Measurements from ENCODE around the gene POM121. TPM values are rescaled to one million over a fixed set of nuclear protein-coding genes. Genes with fewer than 3 reads are reported as not detected.
"Not testable (repeated sequence)": the region's sequence is repeated elsewhere in the genome, so short reads cannot be mapped to it uniquely, and the experiment has no call there.

POM121 gene
- total and polyA plus RNA-seq, 2 experiments from 2014 or later: 24.5 to 39.8 TPM

DNA sequence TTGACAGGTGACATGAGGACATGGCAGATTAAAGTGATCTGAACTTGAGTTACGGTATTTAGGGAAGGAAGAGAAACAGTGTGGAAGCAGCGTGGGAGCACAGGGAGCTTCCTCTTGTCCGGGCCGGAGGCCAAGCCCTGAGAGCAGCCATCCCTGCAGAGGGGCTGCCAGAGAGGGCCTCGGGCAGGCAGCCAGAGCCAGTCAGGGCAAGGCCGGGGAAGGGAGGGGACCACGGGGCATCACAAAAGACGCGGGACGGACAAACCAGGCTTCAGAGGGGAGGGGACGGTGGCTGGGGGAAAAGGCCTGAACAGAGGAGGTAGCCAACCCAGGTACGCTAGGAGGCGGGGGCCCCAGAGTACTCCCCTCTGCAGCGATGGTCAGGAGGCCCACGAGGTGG is 20.0 kb downstream of the POM121 start:
- H3K36me3 Mint-ChIP-seq (ENCODE audit: low read depth): peaks cover 30% of the 10 kb centered on the region; the same call in 2 of the 3 replicates
- not testable (repeated sequence) for H3K4me2 ChIP-seq; DNase-seq (ENCODE audit: low spot score); H3K4me3 Mint-ChIP-seq; H3K27me3 Mint-ChIP-seq (ENCODE audit: insufficient read depth, low read depth, poor library complexity); H3K4me1 Mint-ChIP-seq; H3K4me1 ChIP-seq (ENCODE audit: insufficient read depth); H3K9me2 ChIP-seq (ENCODE audit: insufficient read depth); ATAC-seq; H3K4me3 ChIP-seq; H3K27ac Mint-ChIP-seq; H3K36me3 ChIP-seq (ENCODE audit: insufficient read depth); H3F3A ChIP-seq (replicated peaks; ENCODE audit: low read depth); H3K27me3 ChIP-seq (ENCODE audit: insufficient read depth); H3K27ac ChIP-seq (ENCODE audit: low read depth); H3K79me2 ChIP-seq (replicated peaks; ENCODE audit: insufficient read depth); H2AFZ ChIP-seq; H4K20me1 ChIP-seq (replicated peaks; ENCODE audit: insufficient read depth); H3K9me3 Mint-ChIP-seq

DNA sequence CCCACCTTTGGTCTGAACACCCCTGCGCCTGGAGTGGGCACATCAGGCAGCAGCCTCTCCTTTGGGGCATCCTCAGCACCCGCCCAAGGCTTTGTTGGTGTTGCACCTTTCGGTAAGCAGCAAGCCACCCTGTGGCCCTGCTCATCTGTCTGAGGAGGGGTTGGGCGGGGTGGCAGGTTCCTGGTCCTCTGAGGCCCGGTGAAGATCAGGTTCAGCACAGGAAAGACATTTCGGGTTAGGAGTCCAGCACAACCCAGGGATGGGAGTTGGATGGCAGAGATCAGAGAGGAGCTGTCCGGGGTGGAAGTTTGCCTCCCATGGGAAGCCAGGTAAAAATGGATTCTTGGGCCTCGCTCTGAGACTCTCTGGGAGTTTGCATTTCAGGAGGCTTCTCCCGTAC is 20.7 kb downstream of the POM121 start:
- not testable (repeated sequence) for H3K27ac Mint-ChIP-seq; H2AFZ ChIP-seq; H3K4me3 ChIP-seq; H3K79me2 ChIP-seq (replicated peaks; ENCODE audit: insufficient read depth); H3K4me1 ChIP-seq (ENCODE audit: insufficient read depth); H3K4me1 Mint-ChIP-seq; ATAC-seq; H3K4me2 ChIP-seq; H3F3A ChIP-seq (replicated peaks; ENCODE audit: low read depth); H3K9me2 ChIP-seq (ENCODE audit: insufficient read depth); H3K9me3 Mint-ChIP-seq; DNase-seq (ENCODE audit: low spot score); H4K20me1 ChIP-seq (replicated peaks; ENCODE audit: insufficient read depth); H3K27me3 Mint-ChIP-seq (ENCODE audit: insufficient read depth, low read depth, poor library complexity); H3K36me3 ChIP-seq (ENCODE audit: insufficient read depth); H3K4me3 Mint-ChIP-seq; H3K27me3 ChIP-seq (ENCODE audit: insufficient read depth)
- peaks cover 30% of the 10 kb centered on the region; the same call in 2 of the 3 replicates for H3K36me3 Mint-ChIP-seq (ENCODE audit: low read depth)
- H3K27ac ChIP-seq (ENCODE audit: low read depth): 0 out of 2 replicates have a peak overlapping the region, but pooled peaks have one; percentile 26

DNA sequence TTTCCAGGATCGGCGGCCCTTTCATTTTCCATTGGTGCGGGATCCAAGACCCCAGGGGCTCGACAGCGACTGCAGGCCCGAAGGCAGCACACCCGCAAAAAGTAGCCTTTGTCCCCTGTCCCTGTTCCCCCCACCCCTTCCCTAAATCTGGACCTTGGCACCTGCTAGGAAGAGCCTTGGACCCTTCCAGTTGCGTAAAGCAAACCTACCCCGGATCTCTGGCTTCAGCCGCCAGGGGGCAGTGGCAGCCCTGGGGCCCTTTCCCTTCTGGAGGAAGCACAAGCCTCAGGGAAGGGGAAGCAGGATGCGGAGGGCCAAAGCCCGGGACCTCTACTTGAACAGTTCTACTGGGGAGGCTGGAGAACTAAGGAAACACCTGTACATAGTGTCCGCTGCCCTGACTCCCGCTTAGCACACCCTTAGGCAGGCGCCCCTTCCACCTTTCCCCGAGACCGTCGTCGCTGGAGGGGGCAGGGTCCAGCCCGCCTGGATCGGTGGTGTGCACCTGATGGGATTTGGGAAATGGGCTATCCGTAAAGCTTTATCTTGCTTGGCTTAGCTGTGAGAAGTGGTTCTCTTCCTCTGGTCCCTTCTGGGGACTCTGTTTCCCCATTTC is 21.3 kb downstream of the POM121 start:
- not testable (repeated sequence) for H2AFZ ChIP-seq; H3K4me3 Mint-ChIP-seq; H3F3A ChIP-seq (replicated peaks; ENCODE audit: low read depth); H3K27me3 Mint-ChIP-seq (ENCODE audit: insufficient read depth, low read depth, poor library complexity); H3K4me1 Mint-ChIP-seq; H3K4me2 ChIP-seq; H3K27me3 ChIP-seq (ENCODE audit: insufficient read depth); H3K79me2 ChIP-seq (replicated peaks; ENCODE audit: insufficient read depth); H3K36me3 ChIP-seq (ENCODE audit: insufficient read depth); H3K27ac Mint-ChIP-seq; H3K9me3 Mint-ChIP-seq; H4K20me1 ChIP-seq (replicated peaks; ENCODE audit: insufficient read depth); H3K9me2 ChIP-seq (ENCODE audit: insufficient read depth); H3K4me3 ChIP-seq; H3K4me1 ChIP-seq (ENCODE audit: insufficient read depth); H3K27ac ChIP-seq (ENCODE audit: low read depth)
- H3K36me3 Mint-ChIP-seq (ENCODE audit: low read depth): peaks cover 27% of the 10 kb centered on the region; the same call in 2 of the 3 replicates
- DNase-seq (ENCODE audit: low spot score): peak; percentile 45
- TF ChIP-seq, protein P1, sequence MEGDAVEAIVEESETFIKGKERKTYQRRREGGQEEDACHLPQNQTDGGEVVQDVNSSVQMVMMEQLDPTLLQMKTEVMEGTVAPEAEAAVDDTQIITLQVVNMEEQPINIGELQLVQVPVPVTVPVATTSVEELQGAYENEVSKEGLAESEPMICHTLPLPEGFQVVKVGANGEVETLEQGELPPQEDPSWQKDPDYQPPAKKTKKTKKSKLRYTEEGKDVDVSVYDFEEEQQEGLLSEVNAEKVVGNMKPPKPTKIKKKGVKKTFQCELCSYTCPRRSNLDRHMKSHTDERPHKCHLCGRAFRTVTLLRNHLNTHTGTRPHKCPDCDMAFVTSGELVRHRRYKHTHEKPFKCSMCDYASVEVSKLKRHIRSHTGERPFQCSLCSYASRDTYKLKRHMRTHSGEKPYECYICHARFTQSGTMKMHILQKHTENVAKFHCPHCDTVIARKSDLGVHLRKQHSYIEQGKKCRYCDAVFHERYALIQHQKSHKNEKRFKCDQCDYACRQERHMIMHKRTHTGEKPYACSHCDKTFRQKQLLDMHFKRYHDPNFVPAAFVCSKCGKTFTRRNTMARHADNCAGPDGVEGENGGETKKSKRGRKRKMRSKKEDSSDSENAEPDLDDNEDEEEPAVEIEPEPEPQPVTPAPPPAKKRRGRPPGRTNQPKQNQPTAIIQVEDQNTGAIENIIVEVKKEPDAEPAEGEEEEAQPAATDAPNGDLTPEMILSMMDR (conservative IDR thresholded peaks at IDR 0.05; ENCODE audit: low read depth in 2 of 2): peak; percentile 47 to 64
- peak; percentile 90 for ATAC-seq

DNA sequence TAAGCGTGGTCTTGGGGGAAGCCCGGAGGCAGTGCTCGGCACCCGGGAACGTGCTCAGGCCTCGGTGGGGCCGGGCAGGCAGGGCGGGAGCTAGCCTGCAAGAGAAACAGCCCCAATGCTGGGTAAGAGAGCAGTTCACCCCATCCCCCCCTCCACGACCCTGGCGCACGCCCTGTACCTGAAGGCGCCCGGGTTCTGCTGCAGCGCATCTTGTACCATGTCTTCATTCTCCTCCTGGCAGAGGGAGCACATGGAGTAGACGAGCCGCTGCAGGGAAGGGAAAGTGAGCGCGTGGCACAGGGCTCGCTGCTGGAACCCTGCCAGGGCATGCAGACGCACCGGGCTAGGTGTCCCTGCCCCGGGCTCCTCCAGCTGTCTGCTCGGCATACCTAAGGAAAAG is 23.8 kb downstream of the POM121 start:
- H2AFZ ChIP-seq; H3K4me3 ChIP-seq; ATAC-seq; H3K27ac Mint-ChIP-seq; H3K27me3 Mint-ChIP-seq (ENCODE audit: insufficient read depth, low read depth, poor library complexity); H3K4me3 Mint-ChIP-seq; H4K20me1 ChIP-seq (replicated peaks; ENCODE audit: insufficient read depth); H3K4me1 ChIP-seq (ENCODE audit: insufficient read depth); H3K36me3 ChIP-seq (ENCODE audit: insufficient read depth); H3K9me2 ChIP-seq (ENCODE audit: insufficient read depth); H3F3A ChIP-seq (replicated peaks; ENCODE audit: low read depth); H3K9me3 Mint-ChIP-seq; H3K27me3 ChIP-seq (ENCODE audit: insufficient read depth); H3K27ac ChIP-seq (ENCODE audit: low read depth); H3K4me2 ChIP-seq; H3K4me1 Mint-ChIP-seq; H3K79me2 ChIP-seq (replicated peaks; ENCODE audit: insufficient read depth); DNase-seq (ENCODE audit: low spot score): not testable (repeated sequence)
- H3K36me3 Mint-ChIP-seq (ENCODE audit: low read depth): peaks cover 24% of the 10 kb centered on the region; the same call in 2 of the 3 replicates

DNA sequence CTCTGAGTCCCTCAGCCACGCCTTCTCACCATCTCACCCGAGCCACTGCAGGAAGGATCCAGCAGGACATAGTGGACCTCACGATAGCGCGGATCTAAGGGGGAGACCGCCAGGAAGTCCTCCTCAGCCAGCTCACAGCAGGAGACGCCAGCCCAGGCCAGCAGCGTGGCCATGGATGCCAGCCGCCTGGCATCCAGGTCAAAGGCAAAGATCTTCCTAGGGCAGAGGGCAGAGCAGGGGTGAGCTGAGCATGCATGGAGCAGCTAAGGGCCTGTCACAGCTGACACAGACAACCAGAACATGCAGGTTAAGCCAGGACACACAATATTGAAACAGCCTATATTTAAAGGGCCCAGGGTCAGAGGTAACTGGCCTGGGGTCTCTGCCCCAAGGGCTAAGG is 24.4 kb downstream of the POM121 start:
- H3K4me2 ChIP-seq; H3F3A ChIP-seq (replicated peaks; ENCODE audit: low read depth); H3K79me2 ChIP-seq (replicated peaks; ENCODE audit: insufficient read depth); H3K36me3 ChIP-seq (ENCODE audit: insufficient read depth); H3K27me3 ChIP-seq (ENCODE audit: insufficient read depth); DNase-seq (ENCODE audit: low spot score); H3K27ac Mint-ChIP-seq; H3K4me1 ChIP-seq (ENCODE audit: insufficient read depth); H3K27ac ChIP-seq (ENCODE audit: low read depth); H2AFZ ChIP-seq; H3K4me3 ChIP-seq; H3K4me1 Mint-ChIP-seq; H3K4me3 Mint-ChIP-seq; H4K20me1 ChIP-seq (replicated peaks; ENCODE audit: insufficient read depth); H3K27me3 Mint-ChIP-seq (ENCODE audit: insufficient read depth, low read depth, poor library complexity); H3K9me3 Mint-ChIP-seq; ATAC-seq; H3K9me2 ChIP-seq (ENCODE audit: insufficient read depth): not testable (repeated sequence)
- H3K36me3 Mint-ChIP-seq (ENCODE audit: low read depth): peaks cover 21% of the 10 kb centered on the region; the same call in 2 of the 3 replicates

DNA sequence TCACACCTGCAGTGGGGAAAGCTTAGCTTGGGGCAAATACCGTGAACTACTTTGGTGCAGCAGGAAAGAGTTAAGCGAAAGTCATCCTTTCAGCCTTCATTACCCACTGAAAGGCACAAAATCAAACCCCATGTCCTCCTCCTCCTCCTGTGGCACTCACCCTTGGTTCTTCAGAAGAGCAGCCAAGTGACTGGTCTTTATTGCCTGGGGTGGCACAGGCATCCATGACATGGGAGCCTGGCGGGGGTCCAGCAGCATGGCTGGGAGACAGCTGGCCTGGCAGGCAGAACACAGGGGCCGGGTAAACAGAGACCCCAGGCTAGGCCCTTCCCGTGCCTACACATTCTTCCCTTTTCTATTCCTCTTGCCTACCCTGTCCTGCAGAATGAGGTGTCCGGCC is 24.8 kb downstream of the POM121 start:
- H3K27me3 ChIP-seq (ENCODE audit: insufficient read depth); H3K9me3 Mint-ChIP-seq; H3K27ac Mint-ChIP-seq; H3K9me2 ChIP-seq (ENCODE audit: insufficient read depth); H3K27ac ChIP-seq (ENCODE audit: low read depth); H3K4me3 ChIP-seq; H3F3A ChIP-seq (replicated peaks; ENCODE audit: low read depth); H3K4me1 ChIP-seq (ENCODE audit: insufficient read depth); H3K27me3 Mint-ChIP-seq (ENCODE audit: insufficient read depth, low read depth, poor library complexity); H3K4me2 ChIP-seq; H4K20me1 ChIP-seq (replicated peaks; ENCODE audit: insufficient read depth); H3K36me3 ChIP-seq (ENCODE audit: insufficient read depth); H3K4me3 Mint-ChIP-seq; H3K79me2 ChIP-seq (replicated peaks; ENCODE audit: insufficient read depth); DNase-seq (ENCODE audit: low spot score); H3K4me1 Mint-ChIP-seq; H2AFZ ChIP-seq; ATAC-seq: not testable (repeated sequence)
- H3K36me3 Mint-ChIP-seq (ENCODE audit: low read depth): peaks cover 20% of the 10 kb centered on the region; the same call in 2 of the 3 replicates
